ENCODE measurements around the gene IMP4.

GRCh38 chr2:130377491-130377890, 34.8 kb downstream of the IMP4 start:
- TF ChIP-seq, protein P1, sequence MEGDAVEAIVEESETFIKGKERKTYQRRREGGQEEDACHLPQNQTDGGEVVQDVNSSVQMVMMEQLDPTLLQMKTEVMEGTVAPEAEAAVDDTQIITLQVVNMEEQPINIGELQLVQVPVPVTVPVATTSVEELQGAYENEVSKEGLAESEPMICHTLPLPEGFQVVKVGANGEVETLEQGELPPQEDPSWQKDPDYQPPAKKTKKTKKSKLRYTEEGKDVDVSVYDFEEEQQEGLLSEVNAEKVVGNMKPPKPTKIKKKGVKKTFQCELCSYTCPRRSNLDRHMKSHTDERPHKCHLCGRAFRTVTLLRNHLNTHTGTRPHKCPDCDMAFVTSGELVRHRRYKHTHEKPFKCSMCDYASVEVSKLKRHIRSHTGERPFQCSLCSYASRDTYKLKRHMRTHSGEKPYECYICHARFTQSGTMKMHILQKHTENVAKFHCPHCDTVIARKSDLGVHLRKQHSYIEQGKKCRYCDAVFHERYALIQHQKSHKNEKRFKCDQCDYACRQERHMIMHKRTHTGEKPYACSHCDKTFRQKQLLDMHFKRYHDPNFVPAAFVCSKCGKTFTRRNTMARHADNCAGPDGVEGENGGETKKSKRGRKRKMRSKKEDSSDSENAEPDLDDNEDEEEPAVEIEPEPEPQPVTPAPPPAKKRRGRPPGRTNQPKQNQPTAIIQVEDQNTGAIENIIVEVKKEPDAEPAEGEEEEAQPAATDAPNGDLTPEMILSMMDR (IDR thresholded peaks at IDR 0.05; ENCODE audit: low read depth, low read length), result no peak
- TF ChIP-seq EZH2phosphoT487 (IDR thresholded peaks at IDR 0.05; ENCODE audit: low read depth), result no peak
